Stimulated activated CD8-positive, alpha-beta memory T cell treated with anti-CD3 and anti-CD28 coated beads, Interleukin-12 subunit alpha, Interleukin-12 subunit beta, amount 100 ng/mL, for 4 hours (primary cell): ENCODE measurements around the gene BMS1.
A peak's percentile ranks its signal among the peaks of the same experiment; 100 is the strongest.
"Not testable (repeated sequence)": the region's sequence is repeated elsewhere in the genome, so short reads cannot be mapped to it uniquely, and the experiment has no call there.

Source experiments
- DNase-seq: peaks from one replicate; pipeline ENCODE4 v3.0.0-alpha.2; 2020; ENCODE audit warnings: low read depth

Gene BMS1, protein sequence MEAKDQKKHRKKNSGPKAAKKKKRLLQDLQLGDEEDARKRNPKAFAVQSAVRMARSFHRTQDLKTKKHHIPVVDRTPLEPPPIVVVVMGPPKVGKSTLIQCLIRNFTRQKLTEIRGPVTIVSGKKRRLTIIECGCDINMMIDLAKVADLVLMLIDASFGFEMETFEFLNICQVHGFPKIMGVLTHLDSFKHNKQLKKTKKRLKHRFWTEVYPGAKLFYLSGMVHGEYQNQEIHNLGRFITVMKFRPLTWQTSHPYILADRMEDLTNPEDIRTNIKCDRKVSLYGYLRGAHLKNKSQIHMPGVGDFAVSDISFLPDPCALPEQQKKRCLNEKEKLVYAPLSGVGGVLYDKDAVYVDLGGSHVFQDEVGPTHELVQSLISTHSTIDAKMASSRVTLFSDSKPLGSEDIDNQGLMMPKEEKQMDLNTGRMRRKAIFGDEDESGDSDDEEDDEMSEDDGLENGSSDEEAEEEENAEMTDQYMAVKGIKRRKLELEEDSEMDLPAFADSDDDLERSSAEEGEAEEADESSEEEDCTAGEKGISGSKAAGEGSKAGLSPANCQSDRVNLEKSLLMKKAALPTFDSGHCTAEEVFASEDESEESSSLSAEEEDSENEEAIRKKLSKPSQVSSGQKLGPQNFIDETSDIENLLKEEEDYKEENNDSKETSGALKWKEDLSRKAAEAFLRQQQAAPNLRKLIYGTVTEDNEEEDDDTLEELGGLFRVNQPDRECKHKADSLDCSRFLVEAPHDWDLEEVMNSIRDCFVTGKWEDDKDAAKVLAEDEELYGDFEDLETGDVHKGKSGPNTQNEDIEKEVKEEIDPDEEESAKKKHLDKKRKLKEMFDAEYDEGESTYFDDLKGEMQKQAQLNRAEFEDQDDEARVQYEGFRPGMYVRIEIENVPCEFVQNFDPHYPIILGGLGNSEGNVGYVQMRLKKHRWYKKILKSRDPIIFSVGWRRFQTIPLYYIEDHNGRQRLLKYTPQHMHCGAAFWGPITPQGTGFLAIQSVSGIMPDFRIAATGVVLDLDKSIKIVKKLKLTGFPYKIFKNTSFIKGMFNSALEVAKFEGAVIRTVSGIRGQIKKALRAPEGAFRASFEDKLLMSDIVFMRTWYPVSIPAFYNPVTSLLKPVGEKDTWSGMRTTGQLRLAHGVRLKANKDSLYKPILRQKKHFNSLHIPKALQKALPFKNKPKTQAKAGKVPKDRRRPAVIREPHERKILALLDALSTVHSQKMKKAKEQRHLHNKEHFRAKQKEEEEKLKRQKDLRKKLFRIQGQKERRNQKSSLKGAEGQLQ

DNA sequence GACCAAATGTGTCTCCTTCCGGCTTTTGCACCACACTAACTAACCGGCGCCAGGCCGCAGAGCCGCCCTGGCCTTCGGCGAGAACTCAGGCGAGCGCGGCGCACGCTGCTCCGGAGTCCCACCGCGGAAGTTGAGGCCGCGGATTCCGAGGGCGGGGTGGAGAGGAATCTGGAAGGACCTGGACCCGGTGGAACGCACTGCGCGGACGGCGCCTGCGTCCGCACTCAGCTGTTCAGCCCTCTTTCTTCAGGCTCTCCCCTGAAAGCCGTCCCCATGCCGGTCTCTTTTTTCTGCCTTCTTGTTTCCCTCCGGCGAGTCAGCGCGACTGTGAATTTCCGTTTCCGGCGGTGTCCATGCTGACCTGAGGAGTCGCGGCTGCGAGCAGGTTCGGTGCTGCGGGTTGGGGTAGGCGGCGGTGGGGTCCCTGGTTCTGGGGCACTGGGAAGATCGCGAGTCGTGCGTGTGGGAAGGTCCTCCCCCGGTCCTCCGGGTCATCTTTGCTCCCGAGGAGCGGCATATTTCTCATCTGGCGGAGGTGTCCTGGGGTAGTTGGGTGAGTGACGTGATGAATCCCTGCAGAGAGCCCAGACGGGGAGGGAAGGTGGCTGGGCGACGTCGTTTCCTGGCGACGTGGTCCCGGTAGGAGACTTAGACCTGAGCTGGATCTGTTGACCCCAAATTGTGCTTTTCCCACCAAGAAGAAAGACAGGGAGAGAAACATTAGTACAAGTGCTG is at the start of gene BMS1:
TSS of gene BMS1 (plus strand) at position 350 of the 735 bp plus-strand sequence. CDS start 1,600 bp downstream, outside the sequence.
- peak; percentile 75 for DNase-seq

GRCh38 chr10:42734536-42734935 is 48.1 kb upstream of the BMS1 start:
- no peak for DNase-seq

DNA sequence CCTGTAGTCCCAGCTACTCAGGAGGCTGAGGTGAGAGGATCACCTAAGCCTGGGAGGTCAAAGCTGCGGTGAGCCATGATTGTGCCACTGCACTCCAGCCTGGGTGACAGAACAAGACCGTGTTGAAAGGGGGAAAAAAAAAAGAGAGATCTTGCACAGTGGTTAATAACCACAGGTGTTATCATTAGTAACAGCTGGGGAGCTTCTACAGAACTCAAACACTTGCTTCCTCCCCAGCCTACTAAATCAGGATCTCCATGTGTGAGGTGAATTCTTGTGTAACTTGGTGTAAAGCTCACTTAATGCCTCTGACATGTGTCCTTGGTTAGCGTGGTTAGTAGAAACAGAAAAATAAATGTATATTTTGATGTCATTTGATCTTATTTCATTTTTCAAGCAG is 43.9 kb upstream of the BMS1 start:
- DNase-seq = no peak

DNA sequence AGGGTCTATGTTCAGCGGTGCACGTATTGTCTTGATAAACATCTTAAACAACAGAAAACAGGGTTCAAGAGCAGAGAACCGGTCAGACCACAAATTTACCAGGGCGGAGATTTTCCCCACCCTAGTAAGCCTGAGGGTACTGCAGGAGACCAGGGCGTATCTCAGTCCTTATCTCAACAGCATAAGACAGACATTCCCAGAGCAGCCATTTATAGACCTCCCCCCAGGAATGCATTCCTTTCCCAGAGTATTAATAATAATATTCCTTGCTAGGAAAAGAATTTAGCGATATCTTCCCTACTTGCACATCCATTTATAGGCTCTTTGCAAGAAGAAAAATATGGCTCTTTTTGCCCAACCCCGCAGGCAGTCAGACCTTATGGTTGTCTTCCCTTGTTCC is 41.1 kb upstream of the BMS1 start:
- DNase-seq = not testable (repeated sequence)

GRCh38 chr10:42743697-42744096 is 38.9 kb upstream of the BMS1 start:
- no peak for DNase-seq

GRCh38 chr10:42744134-42744701 is 38.4 kb upstream of the BMS1 start:
- no peak for DNase-seq

- DNase-seq = peak; percentile 39
Measured at GRCh38 chr10:42753126-42753506, 29.5 kb upstream of the BMS1 start.

DNA sequence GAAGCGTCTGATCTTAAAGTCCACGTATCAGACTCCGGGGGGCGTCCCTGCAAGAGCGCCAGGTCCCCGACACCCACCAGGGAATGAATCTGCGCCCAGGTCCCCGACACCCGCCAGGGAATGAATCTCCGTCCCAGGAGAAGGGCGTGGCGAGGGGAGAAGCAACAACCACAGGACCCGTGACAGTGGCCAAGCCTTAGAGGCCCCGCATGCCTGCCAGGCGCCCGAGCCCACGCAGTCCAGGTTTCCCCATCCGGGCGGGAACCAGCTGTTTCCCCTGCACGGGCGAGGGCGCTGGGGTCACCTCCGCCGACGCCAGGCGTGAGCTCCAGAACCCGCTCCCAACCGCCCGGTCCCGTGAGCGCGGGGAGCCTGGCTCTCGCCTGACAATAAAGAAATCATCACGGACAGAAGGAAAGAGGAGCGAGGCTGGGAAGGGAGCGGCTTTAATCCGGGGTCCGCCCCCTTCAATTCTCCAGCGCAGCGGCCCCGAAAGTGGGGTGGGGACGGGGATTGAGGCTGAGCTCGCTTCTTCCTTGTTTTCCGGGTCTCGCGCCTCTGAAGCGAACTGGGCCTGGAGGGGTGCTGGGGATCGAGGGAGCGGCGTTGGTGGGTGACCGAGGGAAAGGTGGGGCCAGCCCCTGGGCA is 29.0 kb upstream of the BMS1 start:
- DNase-seq = no peak

GRCh38 chr10:42754155-42755027 is 28.2 kb upstream of the BMS1 start:
- DNase-seq = no peak

GRCh38 chr10:42755028-42755451 is 27.6 kb upstream of the BMS1 start:
- no peak for DNase-seq

DNA sequence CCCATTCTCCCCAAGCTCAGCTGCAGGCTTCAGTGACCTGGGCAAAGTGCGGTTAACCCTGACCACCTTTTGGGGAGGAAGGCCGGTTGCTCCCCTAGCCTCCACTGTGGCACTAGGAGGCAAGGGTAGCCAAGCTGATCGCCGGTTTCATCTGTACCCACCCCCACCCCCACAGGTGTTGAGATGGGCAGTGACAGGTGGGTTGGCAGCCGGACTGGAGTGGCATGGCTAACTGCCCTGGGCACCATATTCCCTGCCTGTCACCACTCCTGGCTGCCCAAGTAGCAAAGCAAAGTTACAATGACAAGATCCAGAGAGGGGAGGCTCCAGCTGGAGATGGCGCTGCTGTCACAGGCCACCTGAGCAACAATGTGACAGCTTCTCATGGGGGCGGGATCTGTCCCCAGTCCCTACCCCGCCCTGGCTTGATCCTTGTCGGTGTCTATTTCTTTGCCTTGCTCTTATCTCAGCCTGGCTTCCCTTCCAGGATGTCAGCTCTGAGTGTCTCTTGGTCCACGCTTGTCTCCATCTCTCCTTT is 27.0 kb upstream of the BMS1 start:
- no peak for DNase-seq

DNA sequence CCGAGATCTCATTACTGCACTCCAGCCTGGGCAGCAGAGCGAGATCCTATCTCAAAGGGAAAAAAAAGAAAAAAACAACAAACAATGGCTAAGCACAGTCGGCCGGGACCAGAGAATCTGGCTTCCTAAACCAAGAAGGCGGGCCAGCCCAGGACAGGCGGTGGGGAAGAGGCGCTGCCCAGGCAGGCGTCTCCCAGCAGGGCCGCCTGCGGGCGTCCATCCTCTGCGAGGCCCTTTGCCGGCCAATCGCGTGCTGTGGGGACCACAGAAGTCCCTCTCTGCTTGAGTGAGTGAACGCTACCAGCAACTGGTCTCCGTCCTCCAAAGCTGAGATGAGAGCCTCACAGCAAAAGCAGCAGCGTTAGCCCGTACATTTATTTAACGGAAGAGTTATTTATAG is 14.7 kb upstream of the BMS1 start:
- DNase-seq = no peak

DNA sequence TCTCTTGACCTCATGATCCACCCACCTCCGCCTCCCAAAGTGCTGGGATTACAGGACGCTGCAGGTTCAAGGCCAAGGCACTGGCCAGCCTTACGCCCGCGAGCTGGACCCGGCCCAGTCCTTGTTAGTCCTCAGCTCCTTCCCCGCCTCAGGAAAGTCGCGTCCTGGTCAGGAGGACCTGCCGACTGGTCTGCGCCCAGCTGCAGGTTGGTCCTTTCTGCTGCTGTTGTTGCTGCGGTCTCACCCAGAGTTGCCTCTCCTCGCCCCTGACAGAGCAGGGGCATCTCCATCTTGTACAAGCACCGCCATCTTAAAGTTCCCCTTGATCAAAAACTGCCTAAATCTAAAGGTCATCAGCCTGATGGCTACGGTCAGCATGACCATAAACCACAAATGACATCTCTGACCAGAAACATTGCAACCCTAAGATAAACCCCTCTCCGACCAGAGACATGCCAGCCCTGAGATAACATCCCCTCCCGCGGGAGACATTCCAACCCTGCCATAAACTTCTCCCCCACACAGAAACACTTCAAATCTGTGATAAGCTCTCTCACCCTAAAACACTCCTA is 13.9 kb upstream of the BMS1 start:
- DNase-seq = no peak

GRCh38 chr10:42769173-42769572 is 13.4 kb upstream of the BMS1 start:
- no peak for DNase-seq

- DNase-seq = no peak
Measured at GRCh38 chr10:42769673-42770072, 12.9 kb upstream of the BMS1 start.

DNA sequence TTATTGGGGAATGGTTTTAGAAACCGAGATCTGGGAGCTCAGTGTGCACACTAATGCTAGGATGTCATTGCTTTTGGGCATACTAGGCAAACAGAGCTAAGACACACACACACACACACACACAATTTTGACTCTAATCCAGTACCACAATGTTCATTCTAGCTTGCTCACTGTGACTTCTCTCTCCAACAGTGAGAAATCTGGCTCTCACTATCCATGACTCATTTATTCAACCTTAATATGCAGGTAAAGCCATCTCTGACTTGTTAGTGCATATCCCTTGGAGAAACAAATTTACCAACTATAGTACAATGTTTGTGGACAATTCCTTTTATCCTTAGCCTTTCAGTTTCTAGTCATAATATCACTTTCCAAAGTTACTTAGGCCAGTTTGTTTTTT is 5.9 kb upstream of the BMS1 start:
- no peak for DNase-seq

- DNase-seq = no peak
Measured at GRCh38 chr10:42780456-42780855, 2.1 kb upstream of the BMS1 start.

- DNase-seq = no peak
Measured at GRCh38 chr10:42781893-42782445, 626 bp upstream of the BMS1 start.

DNA sequence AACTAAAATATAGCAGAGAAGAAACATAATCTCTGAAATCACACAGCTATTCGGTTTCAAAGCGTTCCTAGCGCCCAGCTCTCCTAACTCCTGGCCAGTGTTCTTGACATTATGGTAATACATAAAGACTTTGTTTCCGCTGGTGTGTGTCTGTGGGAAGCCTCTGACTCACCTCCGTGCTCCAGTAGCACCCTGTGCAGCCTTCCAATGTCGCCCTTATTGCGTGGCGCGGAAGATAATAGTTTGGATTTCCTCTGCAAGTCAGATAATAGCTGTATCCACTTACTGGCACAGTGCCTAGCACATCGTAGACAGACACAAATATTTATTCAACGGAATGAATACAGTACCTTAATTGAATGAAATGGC is 570 bp downstream of the BMS1 start:
- DNase-seq = no peak
